ENCODE results near the gene KYAT1. TPM values are rescaled to one million over a fixed set of nuclear protein-coding genes. Genes with fewer than 3 reads are reported as not detected.
"Not testable (repeated sequence)": the region's sequence is repeated elsewhere in the genome, so short reads cannot be mapped to it uniquely, and the experiment has no call there.

KYAT1 gene
- total RNA-seq, 1 donor = 2.0 TPM

DNA sequence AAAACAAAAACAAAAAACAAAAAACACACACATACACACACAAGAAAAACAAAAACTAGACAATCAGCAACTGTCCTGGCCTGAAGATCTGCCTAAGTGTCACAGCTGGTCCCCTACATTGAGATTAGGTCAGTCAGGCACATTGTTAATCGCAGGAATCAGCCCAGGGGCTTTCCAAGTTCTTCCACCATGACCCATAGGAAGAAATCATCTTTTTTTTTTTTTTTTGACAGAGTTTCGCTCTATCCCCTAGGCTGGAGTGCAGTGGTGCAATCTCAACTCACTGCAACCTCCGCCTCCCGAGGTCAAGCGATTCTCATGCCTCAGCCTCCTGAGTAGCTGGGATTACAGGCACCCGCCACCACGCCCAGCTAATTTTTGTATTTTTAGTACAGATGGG is 38.6 kb downstream of the KYAT1 start:
- H3K4me1 ChIP-seq (ENCODE audit: insufficient read depth, low read length); H3K27me3 ChIP-seq (ENCODE audit: insufficient read depth, low read length); H3K9me3 ChIP-seq (ENCODE audit: low read depth, low read length); H3K4me3 ChIP-seq (ENCODE audit: low read length): not testable (repeated sequence)

DNA sequence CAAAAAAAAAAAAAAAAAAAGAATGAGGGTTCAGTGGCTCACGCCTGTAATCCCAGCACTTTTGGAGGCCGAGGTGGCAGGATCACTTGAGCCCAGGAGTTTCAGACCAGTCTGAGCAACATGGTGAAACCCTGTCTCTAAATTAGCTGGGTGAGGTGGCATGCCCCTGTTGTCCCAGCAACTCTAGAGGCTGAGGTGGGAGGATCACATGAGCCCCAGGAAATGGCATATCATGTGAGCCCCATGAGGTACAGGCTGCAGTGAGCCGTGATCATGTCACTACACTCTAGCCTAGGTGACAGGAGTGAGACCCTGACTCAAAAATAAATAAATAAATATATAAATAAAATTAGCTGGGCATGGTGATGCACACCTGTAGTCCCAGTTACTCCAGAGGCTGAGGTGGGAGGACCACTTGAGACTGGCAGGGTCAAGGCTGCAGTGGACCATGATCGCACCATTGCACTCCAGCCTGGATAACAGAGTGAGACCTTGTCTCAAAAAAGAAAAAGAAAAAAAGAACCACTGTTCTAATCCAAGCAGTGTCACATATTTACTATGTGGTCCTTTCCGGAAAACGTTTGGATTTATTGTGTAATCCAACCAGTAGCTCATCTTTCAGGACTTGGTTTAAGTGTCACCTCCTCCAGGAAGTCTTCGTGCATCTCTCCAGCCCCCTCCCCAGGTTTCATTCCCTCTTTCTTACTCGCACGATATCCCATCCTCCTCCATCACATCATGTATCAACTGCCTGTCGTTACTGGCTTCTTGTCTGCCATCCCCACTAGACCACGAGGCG is 39.9 kb downstream of the KYAT1 start:
- H3K4me3 ChIP-seq (ENCODE audit: low read length) = no peak overlapping the region
- no peaks in the 10 kb centered on the region for H3K4me1 ChIP-seq (ENCODE audit: insufficient read depth, low read length)
- no peaks in the 10 kb centered on the region for H3K9me3 ChIP-seq (ENCODE audit: low read depth, low read length)
- H3K27me3 ChIP-seq (ENCODE audit: insufficient read depth, low read length) = no peaks in the 10 kb centered on the region

DNA sequence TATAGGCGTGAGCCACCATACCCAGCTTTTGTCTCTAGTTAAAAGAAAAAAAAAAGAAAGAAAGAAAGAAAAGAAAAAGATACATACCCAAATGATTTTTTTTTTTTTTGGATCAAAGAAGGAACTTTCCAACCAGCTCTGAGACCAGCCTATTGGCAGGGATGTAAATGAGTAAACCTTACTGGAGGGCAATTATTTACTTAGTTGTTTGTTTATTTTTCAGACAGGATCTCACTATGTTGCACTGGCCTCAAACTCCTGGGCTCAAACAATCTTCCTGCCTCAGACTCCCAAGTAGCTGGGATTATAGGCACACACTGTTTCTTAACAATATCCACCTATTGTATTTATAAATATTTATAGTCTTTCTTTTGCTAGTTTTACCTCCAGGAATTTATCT is 41.2 kb downstream of the KYAT1 start:
- no peaks in the 10 kb centered on the region for H3K9me3 ChIP-seq (ENCODE audit: low read depth, low read length)
- H3K27me3 ChIP-seq (ENCODE audit: insufficient read depth, low read length) = no peaks in the 10 kb centered on the region
- no peaks in the 10 kb centered on the region for H3K4me1 ChIP-seq (ENCODE audit: insufficient read depth, low read length)
- H3K4me3 ChIP-seq (ENCODE audit: low read length) = no peak overlapping the region

DNA sequence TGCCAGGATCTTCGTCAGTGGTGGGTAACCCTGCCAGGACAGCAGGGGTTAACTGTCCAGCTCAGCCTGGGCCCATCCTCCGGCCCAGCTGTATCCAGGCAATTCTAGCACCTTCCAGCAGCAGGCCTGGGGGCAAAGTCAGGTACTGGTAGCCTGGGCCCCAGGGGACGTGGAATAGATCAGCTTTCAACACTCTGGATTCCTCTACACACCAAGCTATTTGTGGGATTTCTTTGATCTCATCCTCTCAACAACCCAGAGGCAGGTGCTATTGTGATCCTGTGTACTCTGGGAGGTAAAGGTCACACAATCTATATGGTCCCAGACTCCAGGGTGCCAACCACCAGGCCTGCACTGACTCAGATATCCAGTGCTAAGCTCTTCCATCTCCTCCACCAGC is 43.4 kb downstream of the KYAT1 start:
- Histone ChIP-seq H3K4me1 (ENCODE audit: insufficient read depth, low read length) (no peaks in the 10 kb centered on the region), H3K9me3 (ENCODE audit: low read depth, low read length) (no peaks in the 10 kb centered on the region), H3K4me3 (ENCODE audit: low read length) (no peak overlapping the region), H3K27me3 (ENCODE audit: insufficient read depth, low read length) (no peaks in the 10 kb centered on the region)

DNA sequence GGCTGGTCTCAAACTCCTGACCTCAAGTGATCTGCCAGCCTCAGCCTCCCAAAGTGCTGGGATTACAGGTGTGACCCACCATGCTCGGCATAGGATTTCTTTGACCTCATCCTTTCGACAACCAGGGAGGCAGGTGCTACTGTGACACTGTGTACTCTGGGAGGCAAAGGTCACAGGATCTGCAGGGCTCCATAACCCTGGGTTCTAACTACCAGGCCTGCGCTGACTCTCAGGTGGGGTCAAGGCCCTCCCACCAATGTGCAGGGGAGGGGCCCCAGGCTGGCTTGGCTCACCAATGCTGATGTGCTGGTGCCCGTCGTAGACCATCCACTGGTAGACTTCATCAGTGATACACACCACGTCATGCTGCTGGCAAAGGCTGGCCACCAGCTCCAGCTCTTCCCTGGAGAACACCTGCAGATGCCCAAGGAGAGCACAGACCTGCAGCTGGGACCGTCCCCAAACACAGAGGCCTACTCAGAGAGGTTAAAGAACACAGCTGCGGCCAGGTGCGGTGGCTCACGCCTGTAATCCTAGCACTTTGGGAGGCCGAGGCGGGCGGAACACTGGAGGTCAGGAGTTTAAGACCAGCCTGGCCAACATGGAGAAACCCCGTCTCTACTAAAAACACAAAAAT is 45.1 kb downstream of the KYAT1 start:
- no peaks in the 10 kb centered on the region for H3K4me1 ChIP-seq (ENCODE audit: insufficient read depth, low read length)
- H3K27me3 ChIP-seq (ENCODE audit: insufficient read depth, low read length) = no peaks in the 10 kb centered on the region
- no peaks in the 10 kb centered on the region for H3K9me3 ChIP-seq (ENCODE audit: low read depth, low read length)
- H3K4me3 ChIP-seq (ENCODE audit: low read length) = no peak overlapping the region

DNA sequence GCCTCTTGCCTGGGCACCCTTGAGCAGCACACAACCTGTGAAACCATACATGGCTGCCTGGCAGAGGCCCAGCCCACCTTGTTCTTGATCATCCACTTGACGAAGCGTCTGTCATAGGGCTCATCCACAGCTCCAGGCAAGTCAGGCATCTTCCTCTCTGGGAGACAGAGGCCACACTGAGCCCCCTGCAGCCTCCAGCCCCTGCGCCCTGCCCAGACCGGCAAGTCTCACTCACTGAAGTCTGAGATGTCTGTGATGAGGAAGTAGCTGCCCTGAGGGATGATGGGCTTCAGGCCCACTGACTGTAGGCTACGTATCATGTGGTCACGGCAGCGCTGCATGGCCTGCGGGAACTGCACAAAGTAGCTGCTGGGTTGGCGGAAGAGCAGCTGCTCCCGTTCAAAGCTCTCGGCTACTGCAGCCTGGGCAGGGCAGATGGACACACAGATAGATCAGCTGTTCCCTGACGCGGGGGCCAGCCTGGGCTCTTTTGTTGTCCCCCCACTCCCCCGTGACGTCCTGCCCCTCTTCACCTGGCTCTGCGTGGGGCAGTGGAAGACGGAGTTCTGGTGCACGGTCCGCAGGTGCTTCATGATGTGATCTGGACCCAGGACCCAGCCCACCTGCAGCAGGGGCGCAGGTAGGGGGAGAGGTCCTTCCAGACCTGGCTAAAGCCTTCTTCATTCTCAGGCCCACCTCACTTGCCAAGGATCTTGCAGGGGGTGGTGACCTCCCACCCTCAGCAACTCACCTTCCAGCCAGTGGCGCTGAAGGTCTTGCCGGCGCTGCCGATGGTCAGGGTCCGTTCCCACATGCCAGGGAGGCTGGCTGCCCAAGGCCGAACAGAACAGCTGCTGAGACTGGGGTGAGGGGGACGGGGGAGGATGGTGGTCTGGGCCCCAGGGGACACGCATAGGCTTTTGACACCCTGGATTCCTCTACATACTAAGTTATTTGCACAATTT is 46.2 kb downstream of the KYAT1 start:
- Histone ChIP-seq H3K4me1 (ENCODE audit: insufficient read depth, low read length) (no peaks in the 10 kb centered on the region), H3K9me3 (ENCODE audit: low read depth, low read length) (no peaks in the 10 kb centered on the region), H3K27me3 (ENCODE audit: insufficient read depth, low read length) (no peaks in the 10 kb centered on the region), H3K4me3 (ENCODE audit: low read length) (no peak overlapping the region)

DNA sequence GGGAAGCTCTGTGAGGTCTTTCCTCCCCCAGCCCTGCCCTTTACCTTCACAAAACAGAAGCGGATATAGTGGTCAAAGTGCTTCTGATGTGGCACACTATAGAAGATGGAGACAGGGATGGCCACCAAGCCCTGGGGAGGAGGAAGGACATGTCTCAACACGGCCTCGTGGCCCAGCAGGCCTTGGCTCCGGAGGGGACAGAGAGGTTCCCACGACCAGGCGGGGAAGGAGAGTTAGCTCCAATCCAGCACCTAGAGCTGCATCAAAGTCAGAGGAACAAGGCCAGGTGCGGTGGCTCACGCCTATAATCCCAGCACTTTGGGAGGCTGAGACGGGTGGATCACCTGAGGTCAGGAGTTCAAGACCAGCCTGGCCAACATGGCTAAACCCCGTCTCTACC is 48.1 kb downstream of the KYAT1 start:
- Histone ChIP-seq H3K4me3 (ENCODE audit: low read length) (no peak overlapping the region), H3K9me3 (ENCODE audit: low read depth, low read length) (no peaks in the 10 kb centered on the region), H3K4me1 (ENCODE audit: insufficient read depth, low read length) (peaks cover 12% of the 10 kb centered on the region), H3K27me3 (ENCODE audit: insufficient read depth, low read length) (no peaks in the 10 kb centered on the region)

DNA sequence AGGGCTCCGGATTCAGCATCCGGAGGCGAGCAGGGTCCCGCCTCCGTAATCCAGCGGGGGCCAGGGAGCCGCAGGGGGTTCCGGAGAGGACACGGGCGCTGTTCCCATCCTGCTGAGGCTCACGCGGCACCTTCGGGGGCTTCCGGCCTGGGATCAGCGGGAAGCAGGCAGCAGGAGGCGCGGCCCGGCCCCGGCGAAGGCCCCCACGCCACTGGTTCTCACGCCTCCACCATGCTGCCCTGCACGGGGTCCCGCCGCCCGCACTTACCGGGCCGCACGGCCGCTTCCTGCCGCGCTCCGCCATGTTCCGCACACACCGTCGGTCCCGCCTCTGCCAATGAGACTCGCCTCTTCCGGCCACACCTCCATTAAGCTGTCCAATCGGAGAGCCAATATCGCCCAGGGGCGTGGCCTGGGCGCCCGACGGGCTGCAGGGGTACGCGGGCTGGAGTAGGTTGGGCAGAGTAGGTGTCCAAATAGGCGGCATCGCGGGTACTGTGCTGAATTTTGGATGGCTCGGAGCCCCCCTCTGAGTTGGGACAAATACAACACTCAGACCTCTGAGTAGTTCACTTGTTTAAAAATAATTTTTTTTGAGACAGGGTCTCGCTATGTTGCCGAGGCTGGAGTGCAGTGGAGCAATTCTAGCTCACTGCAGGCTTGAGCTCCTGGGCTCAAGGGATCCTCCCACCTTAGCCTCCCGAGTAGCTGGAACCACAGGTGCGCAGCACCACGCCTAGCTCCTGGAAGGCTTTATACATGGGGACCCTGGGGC is 52.1 kb downstream of the KYAT1 start, which contains the start of gene SPOUT1:
SPOUT1 (minus strand) TSS at position 318 of the 775 bp plus-strand sequence; CDS start at position 304, 14 bp downstream.
- Histone ChIP-seq H3K27me3 (ENCODE audit: insufficient read depth, low read length) (no peaks in the 10 kb centered on the region), H3K4me3 (ENCODE audit: low read length) (peak within 1 kb of the TSS; percentile 81), H3K4me1 (ENCODE audit: insufficient read depth, low read length) (peaks cover 20% of the 10 kb centered on the region), H3K9me3 (ENCODE audit: low read depth, low read length) (no peaks in the 10 kb centered on the region)

DNA sequence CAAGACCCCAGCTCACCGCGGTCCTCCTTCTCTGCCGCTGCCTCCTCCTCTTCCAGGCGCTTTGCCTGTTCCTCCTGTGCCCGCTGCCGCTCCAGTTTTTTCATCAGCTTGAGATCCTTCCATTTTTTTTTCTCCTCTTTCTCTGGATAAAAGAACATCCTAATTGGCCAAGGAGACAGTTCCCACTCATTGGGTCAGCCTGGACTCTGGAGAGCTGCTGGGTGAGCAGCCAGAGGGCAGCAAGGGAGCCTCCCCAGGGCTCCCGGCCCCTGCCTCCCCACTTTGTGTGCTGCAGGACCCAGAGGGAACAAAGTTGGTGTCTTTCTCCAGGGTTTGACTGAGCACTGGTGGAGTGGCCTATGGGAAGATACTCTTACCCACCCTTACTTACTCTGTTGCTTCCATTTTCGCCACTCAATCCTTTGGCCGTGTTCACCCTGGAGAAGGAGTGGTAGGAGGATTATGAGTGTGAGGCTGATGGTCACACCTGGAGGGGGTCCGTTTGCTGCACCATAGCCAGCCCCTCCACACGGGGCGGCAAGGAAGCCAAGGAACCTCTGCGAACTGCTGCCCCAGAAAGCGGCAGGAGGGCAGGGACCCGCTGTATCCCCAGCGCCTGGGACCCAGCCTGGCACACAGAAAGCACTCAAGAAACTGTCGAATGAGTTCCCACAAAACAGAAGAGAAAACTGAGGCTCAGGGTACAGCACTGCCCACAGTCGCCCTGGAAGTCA is 52.9 kb downstream of the KYAT1 start:
- Histone ChIP-seq H3K27me3 (ENCODE audit: insufficient read depth, low read length) (no peaks in the 10 kb centered on the region), H3K4me1 (ENCODE audit: insufficient read depth, low read length) (peaks cover 20% of the 10 kb centered on the region), H3K9me3 (ENCODE audit: low read depth, low read length) (no peaks in the 10 kb centered on the region), H3K4me3 (ENCODE audit: low read length) (peak overlapping the region; percentile 81)

DNA sequence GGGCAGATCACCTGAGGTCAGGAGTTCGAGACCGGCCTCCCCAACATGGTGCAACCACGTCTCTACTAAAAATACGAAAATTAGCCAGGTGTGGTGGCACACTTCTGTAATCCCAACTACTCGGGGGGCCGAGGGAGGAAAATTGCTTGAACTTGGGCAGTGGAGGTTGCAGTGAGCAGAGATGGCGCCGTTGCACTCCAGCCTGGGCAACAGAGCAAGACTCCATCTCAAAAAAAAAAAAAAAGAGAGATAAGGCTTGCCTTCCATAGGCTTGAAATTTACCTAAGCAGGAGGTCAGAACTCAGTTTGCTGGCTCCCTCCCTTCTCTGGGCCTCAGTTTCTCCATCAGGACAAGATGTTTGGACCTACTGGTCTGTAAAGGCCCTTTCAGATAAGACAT is 53.5 kb downstream of the KYAT1 start:
- H3K4me3 ChIP-seq (ENCODE audit: low read length) = no peak overlapping the region
- no peaks in the 10 kb centered on the region for H3K9me3 ChIP-seq (ENCODE audit: low read depth, low read length)
- no peaks in the 10 kb centered on the region for H3K27me3 ChIP-seq (ENCODE audit: insufficient read depth, low read length)
- peaks cover 20% of the 10 kb centered on the region for H3K4me1 ChIP-seq (ENCODE audit: insufficient read depth, low read length)

DNA sequence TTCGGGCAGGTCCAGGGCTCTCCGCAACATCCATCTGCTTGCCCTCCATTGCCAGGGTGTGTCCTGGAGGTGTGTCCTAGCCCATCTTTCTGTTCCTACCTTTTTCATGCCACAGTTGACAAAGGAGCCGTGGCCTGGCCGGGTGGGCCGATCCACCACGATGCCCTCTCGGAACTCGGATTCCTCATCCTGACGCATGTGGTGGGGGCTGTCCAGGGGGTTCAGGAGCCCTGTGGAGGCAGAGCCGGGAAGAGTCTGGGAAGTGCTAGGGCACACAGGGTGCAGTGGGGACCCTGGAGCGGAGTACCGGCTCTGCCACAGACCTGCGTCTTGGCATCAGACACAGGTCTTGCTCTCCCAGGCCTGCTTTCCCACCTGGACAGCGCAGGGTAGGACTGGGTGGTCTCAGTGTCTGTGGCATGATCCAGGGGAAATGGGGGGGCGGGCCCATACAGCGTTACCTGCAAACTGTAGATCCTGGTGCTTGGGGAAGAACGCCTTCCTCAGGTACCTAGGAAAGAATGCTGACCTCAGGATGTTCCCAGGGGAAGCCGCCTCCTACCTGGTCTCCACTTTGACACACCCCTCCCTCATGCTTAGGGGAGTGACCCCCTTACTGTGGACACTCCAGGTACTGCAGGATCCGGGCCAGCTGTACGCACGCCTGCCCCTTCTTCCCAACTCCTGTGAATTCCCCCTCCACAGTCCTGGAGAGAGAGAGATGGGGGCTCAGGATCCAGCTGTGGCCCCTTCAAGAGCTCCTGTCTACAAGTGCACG is 55.6 kb downstream of the KYAT1 start:
- peaks cover 20% of the 10 kb centered on the region for H3K4me1 ChIP-seq (ENCODE audit: insufficient read depth, low read length)
- no peak overlapping the region for H3K4me3 ChIP-seq (ENCODE audit: low read length)
- no peaks in the 10 kb centered on the region for H3K27me3 ChIP-seq (ENCODE audit: insufficient read depth, low read length)
- H3K9me3 ChIP-seq (ENCODE audit: low read depth, low read length) = no peaks in the 10 kb centered on the region

DNA sequence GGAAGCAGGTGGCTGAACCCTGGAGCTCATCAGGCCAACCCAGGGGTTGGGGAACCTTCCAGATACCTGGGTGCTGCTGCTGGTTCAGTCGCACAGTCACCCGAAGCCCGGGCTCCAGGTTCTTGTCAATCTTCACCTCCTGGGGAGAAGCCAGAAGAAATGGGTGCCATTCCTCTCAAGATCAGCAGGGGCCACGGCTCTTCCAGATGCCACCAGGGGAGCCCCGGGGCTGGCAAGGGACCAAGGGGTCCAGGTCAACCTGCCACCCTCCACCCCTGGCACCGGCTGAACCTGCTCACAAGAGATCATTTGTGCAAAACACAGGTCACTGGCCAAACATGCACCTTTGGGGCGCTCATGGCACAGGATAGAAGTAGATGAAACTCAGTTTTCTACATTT is 56.8 kb downstream of the KYAT1 start:
- no peak overlapping the region for H3K4me3 ChIP-seq (ENCODE audit: low read length)
- no peaks in the 10 kb centered on the region for H3K9me3 ChIP-seq (ENCODE audit: low read depth, low read length)
- no peaks in the 10 kb centered on the region for H3K27me3 ChIP-seq (ENCODE audit: insufficient read depth, low read length)
- peaks cover 15% of the 10 kb centered on the region for H3K4me1 ChIP-seq (ENCODE audit: insufficient read depth, low read length)

DNA sequence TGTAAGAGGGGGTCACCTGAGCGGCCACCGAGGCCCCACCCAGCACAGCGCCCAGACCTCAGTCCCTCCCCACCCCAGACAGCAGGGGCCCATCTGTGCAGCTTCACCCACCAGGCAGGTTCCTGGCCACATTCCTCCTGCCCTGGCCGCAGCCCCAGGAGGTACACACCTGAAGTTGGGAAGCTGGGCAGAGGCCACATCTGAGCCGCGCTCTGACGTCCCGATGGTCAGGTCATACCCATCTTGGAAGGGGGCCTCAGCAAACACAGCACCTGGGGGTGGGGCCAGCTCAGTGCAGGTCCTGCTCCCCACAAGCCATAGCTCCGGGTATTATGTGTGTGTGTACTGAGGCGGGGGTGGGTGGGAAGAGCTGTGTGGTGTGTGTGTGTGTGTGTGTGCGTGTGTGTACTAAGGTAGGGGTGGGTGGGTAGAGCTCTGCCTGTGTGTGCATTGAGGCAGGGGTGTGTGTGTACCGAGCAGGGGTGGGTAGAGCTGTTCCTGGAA is 57.8 kb downstream of the KYAT1 start:
- Histone ChIP-seq H3K4me1 (ENCODE audit: insufficient read depth, low read length) (peaks cover 20% of the 10 kb centered on the region), H3K27me3 (ENCODE audit: insufficient read depth, low read length) (no peaks in the 10 kb centered on the region), H3K9me3 (ENCODE audit: low read depth, low read length) (no peaks in the 10 kb centered on the region), H3K4me3 (ENCODE audit: low read length) (no peak overlapping the region)

Measured in mononuclear cell (primary cell).